OCI-LY1 (cell line): ENCODE results near the gene COA8.

Experiments
- EZH2 ChIP-seq: fragments of 200-600 bp; sonication (generic), shearing (Covaris generic); IDR thresholded peaks from 2 replicates; pipeline ENCODE4 v1.8.0; 2017; ENCODE audit warnings: borderline replicate concordance, mixed run types, mild to moderate bottlenecking, antibody characterized with exemption, low read length, moderate library complexity, mixed read lengths
- TF ChIP-seq, protein P1 (sequence below): fragments of 200-600 bp; sonication (generic), shearing (Covaris generic); IDR thresholded peaks from 2 replicates; pipeline ENCODE4 v1.5.1; 2017; ENCODE audit warnings: mild to moderate bottlenecking, antibody characterized with exemption, low read length, moderate library complexity, mixed read lengths

DNA sequence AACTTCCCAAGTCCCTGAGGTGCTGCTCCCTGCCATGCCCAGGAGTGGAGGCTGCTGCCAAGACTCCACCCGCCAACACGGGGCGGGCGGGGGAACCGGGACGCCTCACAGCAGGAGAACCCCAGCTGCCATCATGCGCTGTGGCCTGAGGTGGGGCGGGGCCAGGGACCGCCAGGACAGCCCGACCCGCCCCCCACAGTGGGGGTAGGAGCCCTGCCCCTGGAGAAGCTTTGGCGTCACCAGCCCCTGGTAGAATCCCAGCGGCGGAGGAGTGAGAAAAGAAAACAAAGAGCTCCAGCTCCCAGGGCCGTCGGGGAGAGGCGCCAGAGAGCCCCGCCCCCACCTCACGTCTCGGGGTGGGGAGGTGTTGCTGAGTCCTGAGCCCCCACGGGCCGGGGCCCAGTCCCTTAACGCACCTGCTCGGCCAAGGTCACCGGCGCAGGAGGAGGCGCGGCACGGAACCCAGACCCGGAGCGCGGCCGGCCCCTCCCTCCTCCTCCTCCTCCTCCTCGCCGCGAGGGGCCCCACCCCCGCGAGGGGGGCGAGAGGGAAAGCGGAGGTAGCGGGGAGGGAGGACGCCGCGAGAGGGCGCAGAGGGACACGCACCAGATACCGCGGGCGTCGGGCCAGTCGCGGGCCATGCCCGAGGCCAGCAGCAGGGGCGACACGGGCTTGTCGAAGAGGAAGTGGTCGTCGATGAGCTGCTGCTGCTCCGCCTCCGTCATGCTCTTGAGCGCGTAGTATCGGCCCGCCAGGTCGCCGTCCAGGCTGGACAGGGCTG is 41.9 kb upstream of the COA8 start:
- TF ChIP-seq, protein P1, sequence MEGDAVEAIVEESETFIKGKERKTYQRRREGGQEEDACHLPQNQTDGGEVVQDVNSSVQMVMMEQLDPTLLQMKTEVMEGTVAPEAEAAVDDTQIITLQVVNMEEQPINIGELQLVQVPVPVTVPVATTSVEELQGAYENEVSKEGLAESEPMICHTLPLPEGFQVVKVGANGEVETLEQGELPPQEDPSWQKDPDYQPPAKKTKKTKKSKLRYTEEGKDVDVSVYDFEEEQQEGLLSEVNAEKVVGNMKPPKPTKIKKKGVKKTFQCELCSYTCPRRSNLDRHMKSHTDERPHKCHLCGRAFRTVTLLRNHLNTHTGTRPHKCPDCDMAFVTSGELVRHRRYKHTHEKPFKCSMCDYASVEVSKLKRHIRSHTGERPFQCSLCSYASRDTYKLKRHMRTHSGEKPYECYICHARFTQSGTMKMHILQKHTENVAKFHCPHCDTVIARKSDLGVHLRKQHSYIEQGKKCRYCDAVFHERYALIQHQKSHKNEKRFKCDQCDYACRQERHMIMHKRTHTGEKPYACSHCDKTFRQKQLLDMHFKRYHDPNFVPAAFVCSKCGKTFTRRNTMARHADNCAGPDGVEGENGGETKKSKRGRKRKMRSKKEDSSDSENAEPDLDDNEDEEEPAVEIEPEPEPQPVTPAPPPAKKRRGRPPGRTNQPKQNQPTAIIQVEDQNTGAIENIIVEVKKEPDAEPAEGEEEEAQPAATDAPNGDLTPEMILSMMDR: peak; percentile 58
- TF ChIP-seq EZH2: no peak
